ENCODE data around the gene POTEG.
"Not testable (repeated sequence)": the region's sequence is repeated elsewhere in the genome, so short reads cannot be mapped to it uniquely, and the experiment has no call there.

POTEG gene

GRCh38 chr14:19434241-19434640 is at the start of gene POTEG:
Gene POTEG (minus strand): TSS chr14:19434341. CDS start chr14:19434289, 52 bp downstream.
- not testable (repeated sequence) for DNase-seq (ENCODE audit: low read depth in 2 of 2)

DNA sequence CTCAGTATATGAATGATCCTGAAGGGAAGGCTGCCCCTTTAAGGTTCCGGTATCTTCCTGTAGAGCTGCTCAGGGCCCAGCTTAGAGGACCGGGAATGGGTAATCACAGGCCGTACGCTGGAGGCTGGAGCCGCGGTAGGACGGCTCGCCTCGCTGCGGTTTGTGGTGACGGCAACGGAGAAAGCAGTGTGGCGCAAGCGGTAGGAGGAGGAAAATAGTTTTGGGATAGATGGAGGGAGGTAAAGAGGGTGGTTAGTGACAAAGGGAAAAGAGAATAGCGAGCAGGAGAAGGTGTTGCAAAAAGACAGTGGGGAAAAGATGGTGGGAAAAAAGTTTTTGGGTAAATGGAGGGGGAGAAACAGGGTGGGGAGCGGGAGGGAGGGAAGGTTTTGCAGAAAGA is 48.0 kb upstream of the POTEG start:
- DNase-seq (ENCODE audit: low read depth in 2 of 2) = not testable (repeated sequence)

GRCh38 chr14:19481421-19481820 is 47.3 kb upstream of the POTEG start:
- DNase-seq (ENCODE audit: low read depth in 2 of 2) = not testable (repeated sequence)

DNA sequence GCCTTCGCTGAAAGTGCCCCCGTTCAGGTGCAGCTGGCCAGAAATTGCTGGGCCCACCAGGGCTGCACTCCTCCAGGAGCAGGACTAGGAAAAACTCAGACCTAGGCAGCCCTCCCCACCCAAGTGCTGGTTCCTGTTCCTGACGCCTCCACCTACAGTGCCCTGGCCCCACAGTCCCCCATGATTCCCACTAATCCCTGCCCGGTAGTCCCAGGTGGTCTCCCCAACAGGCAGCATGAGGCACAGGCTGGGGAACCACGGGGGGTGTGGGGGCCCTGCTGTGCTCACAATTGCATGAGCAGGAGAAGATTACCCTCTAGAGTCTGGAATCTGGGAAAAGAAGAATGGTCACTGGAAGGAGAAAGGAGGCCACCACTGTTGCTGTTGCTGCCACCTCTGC is 46.4 kb upstream of the POTEG start:
- not testable (repeated sequence) for DNase-seq (ENCODE audit: low read depth in 2 of 2)

DNA sequence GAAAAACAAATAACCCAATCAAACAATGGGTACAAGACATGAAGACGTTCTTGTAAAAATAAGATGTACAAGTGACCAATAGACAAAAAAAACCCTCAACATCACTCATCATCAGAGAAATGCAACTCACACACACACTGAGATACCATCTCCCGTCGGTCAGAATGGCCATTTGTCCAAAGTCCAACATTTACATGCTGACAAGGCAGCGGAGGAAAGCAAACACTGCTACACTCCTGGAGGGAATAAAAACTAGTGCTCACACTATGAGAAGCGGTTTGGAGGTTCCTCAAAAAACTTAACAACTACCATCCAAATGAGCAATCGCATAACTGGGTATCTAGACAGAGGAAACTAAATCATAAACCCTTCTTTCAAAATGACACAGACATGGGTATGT is 11.6 kb upstream of the POTEG start:
- not testable (repeated sequence) for DNase-seq (ENCODE audit: low read depth in 2 of 2)

DNA sequence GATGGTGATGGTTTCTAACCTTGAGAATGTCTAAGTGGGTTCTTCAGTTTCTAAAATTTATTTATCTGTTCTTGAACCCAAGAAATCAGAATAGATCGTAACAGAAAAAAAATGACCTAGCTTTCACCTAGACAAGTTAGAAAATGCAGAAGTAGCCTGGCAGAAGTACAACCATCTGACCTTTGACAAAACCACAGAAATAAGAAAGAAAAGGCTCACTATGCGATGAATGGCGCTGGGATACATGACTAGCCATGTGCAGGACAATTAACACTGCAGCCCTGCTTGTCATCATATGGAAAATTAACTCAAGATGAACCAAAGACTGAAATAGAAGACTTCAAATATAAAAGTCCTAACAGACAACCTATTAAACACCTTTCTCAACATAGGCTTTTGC is 5.7 kb upstream of the POTEG start:
- DNase-seq (ENCODE audit: low read depth in 2 of 2) = not testable (repeated sequence)

GRCh38 chr14:19439219-19439618 is 5.1 kb upstream of the POTEG start:
- not testable (repeated sequence) for DNase-seq (ENCODE audit: low read depth in 2 of 2)

DNA sequence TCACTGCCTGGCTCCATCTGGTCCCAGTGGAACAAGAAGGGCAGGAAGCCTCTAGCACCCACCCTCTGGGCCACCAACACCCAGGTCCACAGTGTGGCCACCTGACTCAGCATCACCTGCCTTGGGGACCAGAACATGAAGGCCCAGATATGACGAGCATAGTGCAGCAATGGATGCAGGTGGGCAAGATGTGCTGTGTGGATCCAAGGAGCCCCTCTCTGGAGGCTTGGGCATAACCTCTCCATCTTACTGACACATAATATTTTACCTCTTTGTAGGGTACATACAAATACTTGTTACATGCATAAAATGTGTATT is 2.9 kb upstream of the POTEG start:
- not testable (repeated sequence) for DNase-seq (ENCODE audit: low read depth in 2 of 2)

DNA sequence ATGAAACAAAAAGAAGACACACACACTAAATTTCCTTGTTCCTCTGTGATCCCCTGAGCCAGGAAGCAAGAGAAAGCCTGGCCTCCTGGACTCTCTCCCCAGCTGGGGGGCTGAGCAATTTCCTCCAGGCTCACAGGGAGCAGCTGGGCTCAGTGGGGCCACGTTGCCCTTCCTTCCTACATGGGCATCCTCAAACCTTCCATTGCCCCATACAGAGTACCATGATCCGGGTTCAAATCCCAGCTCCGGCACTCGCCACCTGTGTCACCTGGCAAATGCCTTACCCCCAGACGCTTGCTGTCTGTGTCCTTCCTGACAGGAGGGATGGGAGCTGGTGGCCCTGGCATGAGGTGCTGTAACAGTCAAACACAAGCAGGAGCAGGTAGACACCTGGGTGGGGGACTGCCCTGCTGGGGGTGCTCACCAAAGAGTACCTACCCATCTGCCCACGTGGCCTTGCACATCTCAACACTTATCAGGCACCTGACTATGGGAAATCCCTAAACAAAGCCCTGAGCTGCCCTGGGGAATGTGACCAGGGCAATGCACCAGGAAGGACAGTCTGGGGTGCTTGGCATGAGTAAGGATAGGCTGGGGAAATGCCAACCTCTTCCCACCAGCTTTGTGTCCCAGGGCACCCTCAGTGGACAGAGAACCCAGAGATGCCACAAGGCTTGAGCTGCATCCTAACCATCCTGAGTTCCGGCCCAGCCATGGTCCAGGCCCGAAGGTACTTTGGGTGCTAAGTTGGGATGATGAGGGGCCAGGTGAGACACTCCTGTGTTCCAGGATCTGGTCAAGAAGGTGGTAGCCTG is 2.4 kb upstream of the POTEG start:
- DNase-seq (ENCODE audit: low read depth in 2 of 2) = not testable (repeated sequence)

DNA sequence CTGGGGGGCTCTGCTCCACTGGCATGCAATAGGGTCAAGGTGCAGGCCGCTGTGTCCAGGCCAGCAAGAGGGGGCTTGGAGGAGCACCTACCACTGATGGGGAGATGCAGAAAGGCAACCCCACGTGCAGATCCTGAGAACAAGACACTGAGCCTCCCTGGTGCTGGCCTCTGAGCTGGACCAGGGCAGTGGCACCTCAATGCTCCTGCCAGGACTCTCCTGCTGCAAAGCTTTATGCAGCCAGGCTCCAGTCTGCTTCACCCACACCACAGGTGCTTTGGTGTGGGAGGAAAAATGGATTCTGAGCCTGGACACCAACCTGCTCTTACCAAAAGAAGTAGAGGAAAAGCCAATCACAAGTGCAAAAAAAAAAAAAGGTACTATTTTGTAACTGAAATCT is 1.7 kb upstream of the POTEG start:
- not testable (repeated sequence) for DNase-seq (ENCODE audit: low read depth in 2 of 2)

DNA sequence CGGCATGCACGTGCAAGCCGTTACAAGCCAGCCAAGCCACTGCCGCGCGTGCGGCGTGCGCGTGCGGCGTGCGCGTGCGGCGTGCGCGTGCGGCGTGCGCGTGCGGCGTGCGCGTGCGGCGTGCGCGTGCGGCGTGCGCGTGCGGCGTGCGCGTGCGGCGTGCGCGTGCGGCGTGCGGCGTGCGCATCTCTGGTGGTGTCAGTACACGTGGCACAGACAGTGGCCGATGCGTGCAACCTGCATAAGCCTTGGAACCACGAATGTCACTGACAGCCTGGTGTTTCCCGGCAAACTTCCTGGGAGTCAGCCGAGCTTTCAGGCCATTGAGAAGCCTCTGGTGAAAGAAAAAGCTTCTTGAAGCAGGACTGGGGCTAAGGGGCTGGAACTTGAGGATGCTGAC is 750 bp upstream of the POTEG start:
- not testable (repeated sequence) for DNase-seq (ENCODE audit: low read depth in 2 of 2)

GRCh38 chr14:19433765-19434164 is 376 bp downstream of the POTEG start:
- not testable (repeated sequence) for DNase-seq (ENCODE audit: low read depth in 2 of 2)

DNA sequence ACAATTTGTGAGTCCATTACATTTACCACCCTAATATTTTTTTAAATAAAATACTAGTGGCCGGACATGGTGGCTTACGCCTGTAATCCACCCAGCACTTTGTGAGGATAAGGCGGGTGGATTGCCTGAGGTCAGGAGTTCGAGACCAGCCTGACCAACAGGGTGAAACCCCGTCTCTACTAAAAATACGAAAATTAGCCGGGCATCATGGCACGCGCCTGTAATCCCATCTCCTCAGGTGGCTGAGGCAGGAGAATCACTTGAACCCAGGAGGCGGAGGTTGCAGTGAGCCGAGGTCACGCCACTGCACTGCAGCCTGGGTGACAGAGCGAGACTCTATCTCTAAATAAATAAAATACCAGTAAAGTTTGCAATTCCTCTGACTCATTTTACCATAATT is 25.6 kb downstream of the POTEG start:
- not testable (repeated sequence) for DNase-seq (ENCODE audit: low read depth in 2 of 2)

DNA sequence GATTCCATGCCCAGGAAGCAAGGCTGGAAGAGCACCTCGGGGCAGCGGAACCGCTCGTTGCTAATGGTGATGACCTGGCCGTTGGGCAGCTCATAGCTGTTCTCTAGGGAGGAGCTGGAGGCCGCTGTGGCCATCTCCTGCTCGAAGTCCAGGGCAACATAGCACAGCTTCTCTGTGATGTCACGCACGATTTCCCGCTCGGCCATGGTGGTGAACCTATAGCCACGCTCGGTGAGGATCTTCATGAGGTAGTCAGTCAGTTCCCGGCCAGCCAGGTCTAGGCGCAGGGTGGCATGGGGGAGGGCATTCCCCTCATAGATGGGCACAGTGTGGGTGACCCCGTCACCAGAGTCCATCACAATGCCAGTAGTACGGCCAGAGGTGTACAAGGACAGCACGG is 32.0 kb downstream of the POTEG start:
- DNase-seq (ENCODE audit: low read depth in 2 of 2) = not testable (repeated sequence)

DNA sequence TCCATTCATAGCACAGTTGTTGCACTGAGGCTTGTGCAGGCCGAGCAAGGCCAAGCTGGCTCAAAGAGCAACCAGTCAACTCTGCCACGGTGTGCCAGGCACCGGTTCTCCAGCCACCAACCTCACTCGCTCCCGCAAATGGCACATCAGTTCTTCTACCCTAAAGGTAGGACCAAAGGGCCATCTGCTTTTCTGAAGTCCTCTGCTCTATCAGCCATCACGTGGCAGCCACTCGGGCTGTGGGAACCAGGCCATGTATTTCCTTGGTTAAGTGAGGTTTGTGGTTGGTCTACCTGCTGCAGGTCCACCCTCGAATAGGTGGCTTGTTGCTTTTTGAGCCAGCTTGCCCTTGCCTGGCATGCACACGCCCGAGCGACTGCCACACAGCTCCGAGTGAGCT is 39.4 kb downstream of the POTEG start:
- not testable (repeated sequence) for DNase-seq (ENCODE audit: low read depth in 2 of 2)

DNA sequence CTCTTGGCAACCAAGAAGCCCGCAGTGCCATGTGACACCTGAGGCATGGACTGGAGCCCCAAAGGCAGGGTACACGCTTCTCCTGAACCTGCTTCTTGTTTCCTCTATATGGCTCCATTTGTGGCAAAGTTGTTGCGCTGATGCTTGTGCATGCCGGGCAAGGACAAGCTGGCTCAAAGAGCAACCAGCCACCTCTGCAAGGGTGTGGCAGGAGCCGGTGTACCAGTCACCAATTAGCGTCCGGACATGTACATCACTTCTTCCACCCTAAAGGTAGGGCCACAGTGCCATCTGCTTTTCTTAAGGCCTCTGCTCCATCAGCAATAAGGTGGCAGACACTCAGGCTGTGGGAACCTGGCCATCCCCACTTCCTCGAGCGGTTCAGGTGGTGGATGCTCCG is 43.9 kb downstream of the POTEG start:
- DNase-seq (ENCODE audit: low read depth in 2 of 2) = not testable (repeated sequence)

DNA sequence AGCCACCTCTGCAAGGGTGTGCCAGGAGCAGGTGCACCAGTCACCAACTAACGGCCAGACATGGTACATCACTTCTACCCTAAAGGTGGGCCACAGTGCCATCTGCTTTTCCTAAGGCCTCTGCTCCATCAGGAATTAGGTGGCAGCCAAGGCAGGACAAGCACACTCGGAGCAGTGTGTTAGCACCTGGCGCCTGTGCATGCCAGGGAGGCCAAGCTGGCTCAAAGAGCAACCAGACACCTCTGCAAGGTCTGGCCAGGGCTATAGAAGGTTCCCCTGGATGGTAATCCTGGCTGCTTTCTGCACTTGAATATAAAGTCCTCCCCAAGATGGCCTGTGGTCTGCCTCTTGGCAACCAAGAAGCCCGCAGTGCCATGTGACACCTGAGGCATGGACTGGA is 45.4 kb downstream of the POTEG start:
- DNase-seq (ENCODE audit: low read depth in 2 of 2) = not testable (repeated sequence)

DNA sequence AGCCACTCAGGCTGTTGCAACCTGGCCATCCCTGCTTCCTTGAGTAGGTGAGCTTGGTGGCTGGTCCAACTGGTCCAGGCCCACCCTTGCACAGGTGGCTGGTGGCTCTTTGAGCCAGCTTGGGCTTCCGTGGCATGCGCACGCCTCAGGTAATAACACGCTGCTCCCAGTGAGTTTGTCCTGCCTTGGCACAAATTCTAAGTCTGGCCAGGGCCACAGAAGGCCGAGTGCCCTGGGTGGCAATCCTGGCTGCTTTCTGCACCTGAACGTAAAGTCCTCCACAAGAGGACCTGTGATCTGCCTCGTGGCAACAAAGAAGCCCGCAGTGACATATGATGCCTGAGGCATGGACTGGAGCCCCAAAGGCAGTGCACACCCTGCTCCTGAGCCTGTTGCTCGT is 47.1 kb downstream of the POTEG start:
- not testable (repeated sequence) for DNase-seq (ENCODE audit: low read depth in 2 of 2)

GRCh38 chr14:19386309-19386708 is 47.8 kb downstream of the POTEG start:
- DNase-seq (ENCODE audit: low read depth in 2 of 2) = not testable (repeated sequence)

- not testable (repeated sequence) for DNase-seq (ENCODE audit: low read depth in 2 of 2)
These were observed 49.9 kb downstream of the POTEG start for GRCh38 chr14:19384088-19384781.

- not testable (repeated sequence) for DNase-seq (ENCODE audit: low read depth in 2 of 2)
These were observed 51.0 kb downstream of the POTEG start for GRCh38 chr14:19383008-19383584.

DNA sequence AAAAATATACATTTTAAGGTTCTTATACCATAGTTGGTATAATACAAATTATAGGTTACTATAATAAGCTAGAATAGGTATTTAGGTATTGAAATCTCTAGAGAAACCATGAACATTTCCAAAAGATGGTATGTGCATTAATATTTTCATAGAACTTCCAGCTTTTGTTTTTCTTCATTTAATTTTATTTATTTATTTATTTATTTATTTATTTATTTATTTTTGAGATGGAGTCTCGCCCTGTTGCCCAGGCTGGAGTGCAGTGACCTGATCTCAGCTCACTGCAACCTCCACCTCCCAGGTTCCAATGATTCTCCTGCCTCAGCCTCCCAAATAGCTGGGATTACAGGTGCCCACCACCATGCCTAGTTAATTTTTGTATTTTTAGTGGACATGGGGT is 54.0 kb downstream of the POTEG start:
- DNase-seq (ENCODE audit: low read depth in 2 of 2) = not testable (repeated sequence)

GRCh38 chr14:19374451-19374903 is 59.7 kb downstream of the POTEG start:
- not testable (repeated sequence) for DNase-seq (ENCODE audit: low read depth in 2 of 2)

Data from stimulated activated CD8-positive, alpha-beta memory T cell treated with anti-CD3 and anti-CD28 coated beads, Interleukin-2, amount 100 ng/mL, for 48 hours (primary cell).